ENCODE results near the gene MKI67.

Gene MKI67

GRCh38 chr10:128077155-128077875 lies 48.9 kb downstream of the MKI67 start:
- ATAC-seq (ENCODE audit: low read depth) (no peak), DNase-seq (ENCODE audit: low spot score in 2 of 2) (no peak)
- Mint-ChIP-seq H3K27ac (no peak overlapping the region), H3K4me3 (no peak overlapping the region), H3K36me3 (peaks cover 36% of the 10 kb centered on the region), H3K27me3 (no peaks in the 10 kb centered on the region), H3K9me3 (no peaks in the 10 kb centered on the region), H3K4me1 (no peaks in the 10 kb centered on the region)

- H3K4me3 Mint-ChIP-seq: no peak overlapping the region
- no peak for DNase-seq (ENCODE audit: low spot score in 2 of 2)
- no peak overlapping the region for H3K27ac Mint-ChIP-seq
- peaks cover 3% of the 10 kb centered on the region for H3K4me1 Mint-ChIP-seq
- no peak for ATAC-seq (ENCODE audit: low read depth)
- H3K36me3 Mint-ChIP-seq: peaks cover 33% of the 10 kb centered on the region
- no peaks in the 10 kb centered on the region for H3K27me3 Mint-ChIP-seq
- H3K9me3 Mint-ChIP-seq: no peaks in the 10 kb centered on the region
These were observed 51.6 kb downstream of the MKI67 start for GRCh38 chr10:128074589-128074988.

- Mint-ChIP-seq H3K9me3 (no peaks in the 10 kb centered on the region), H3K4me1 (peaks cover 6% of the 10 kb centered on the region), H3K27ac (no peak overlapping the region), H3K27me3 (no peaks in the 10 kb centered on the region), H3K36me3 (peaks cover 28% of the 10 kb centered on the region), H3K4me3 (no peak overlapping the region)
- DNase-seq (ENCODE audit: low spot score in 2 of 2) (no peak), ATAC-seq (ENCODE audit: low read depth) (no peak)
These were observed 52.3 kb downstream of the MKI67 start for GRCh38 chr10:128073890-128074289.

GRCh38 chr10:128072941-128073645 lies 53.1 kb downstream of the MKI67 start:
- no peak overlapping the region for H3K27ac Mint-ChIP-seq
- peaks cover 28% of the 10 kb centered on the region for H3K36me3 Mint-ChIP-seq
- no peak for ATAC-seq (ENCODE audit: low read depth)
- peaks cover 6% of the 10 kb centered on the region for H3K4me1 Mint-ChIP-seq
- no peak for DNase-seq (ENCODE audit: low spot score in 2 of 2)
- H3K4me3 Mint-ChIP-seq: no peak overlapping the region
- no peaks in the 10 kb centered on the region for H3K9me3 Mint-ChIP-seq
- H3K27me3 Mint-ChIP-seq: no peaks in the 10 kb centered on the region

- no peak for DNase-seq (ENCODE audit: low spot score in 2 of 2)
- Mint-ChIP-seq H3K27ac (no peak overlapping the region), H3K36me3 (peaks cover 33% of the 10 kb centered on the region), H3K9me3 (no peaks in the 10 kb centered on the region), H3K4me1 (peaks cover 10% of the 10 kb centered on the region), H3K27me3 (no peaks in the 10 kb centered on the region), H3K4me3 (no peak overlapping the region)
- ATAC-seq (ENCODE audit: low read depth): no peak
These were observed 54.2 kb downstream of the MKI67 start for GRCh38 chr10:128072046-128072445.

GRCh38 chr10:128071417-128071782 lies 54.8 kb downstream of the MKI67 start:
- no peak for ATAC-seq (ENCODE audit: low read depth)
- Mint-ChIP-seq H3K27ac (peak overlapping the region; percentile 17), H3K36me3 (peaks cover 37% of the 10 kb centered on the region), H3K4me3 (no peak overlapping the region), H3K9me3 (no peaks in the 10 kb centered on the region), H3K4me1 (peaks cover 17% of the 10 kb centered on the region), H3K27me3 (no peaks in the 10 kb centered on the region)
- DNase-seq (ENCODE audit: low spot score in 2 of 2): no peak

- H3K9me3 Mint-ChIP-seq: no peaks in the 10 kb centered on the region
- no peaks in the 10 kb centered on the region for H3K27me3 Mint-ChIP-seq
- H3K36me3 Mint-ChIP-seq: peaks cover 39% of the 10 kb centered on the region
- DNase-seq (ENCODE audit: low spot score in 2 of 2) (no peak), ATAC-seq (ENCODE audit: low read depth) (no peak)
- no peak overlapping the region for H3K4me3 Mint-ChIP-seq
- H3K4me1 Mint-ChIP-seq: peaks cover 21% of the 10 kb centered on the region
- peak overlapping the region; percentile 17 for H3K27ac Mint-ChIP-seq
These were observed 55.4 kb downstream of the MKI67 start for GRCh38 chr10:128070721-128071416.

GRCh38 chr10:128070161-128070560 lies 56.1 kb downstream of the MKI67 start:
- Mint-ChIP-seq H3K9me3 (no peaks in the 10 kb centered on the region), H3K4me3 (no peak overlapping the region), H3K27ac (no peak overlapping the region), H3K36me3 (peaks cover 35% of the 10 kb centered on the region), H3K27me3 (no peaks in the 10 kb centered on the region), H3K4me1 (peaks cover 26% of the 10 kb centered on the region)
- DNase-seq (ENCODE audit: low spot score in 2 of 2) (no peak), ATAC-seq (ENCODE audit: low read depth) (no peak)

GRCh38 chr10:128069351-128070051 lies 56.7 kb downstream of the MKI67 start:
- Mint-ChIP-seq H3K4me3 (no peak overlapping the region), H3K36me3 (peaks cover 30% of the 10 kb centered on the region), H3K27me3 (no peaks in the 10 kb centered on the region), H3K4me1 (peaks cover 33% of the 10 kb centered on the region), H3K27ac (no peak overlapping the region), H3K9me3 (no peaks in the 10 kb centered on the region)
- DNase-seq (ENCODE audit: low spot score in 2 of 2): peak; percentile 80 to 84
- peak; percentile 25 for ATAC-seq (ENCODE audit: low read depth)

GRCh38 chr10:128068398-128069285 lies 57.6 kb downstream of the MKI67 start:
- H3K4me3 Mint-ChIP-seq: no peak overlapping the region
- H3K27ac Mint-ChIP-seq: no peak overlapping the region
- DNase-seq (ENCODE audit: low spot score in 2 of 2) (peak in 1 of 2 donors; percentile 29), ATAC-seq (ENCODE audit: low read depth) (peak; percentile 15)
- H3K36me3 Mint-ChIP-seq: peaks cover 26% of the 10 kb centered on the region
- no peaks in the 10 kb centered on the region for H3K27me3 Mint-ChIP-seq
- H3K4me1 Mint-ChIP-seq: peaks cover 41% of the 10 kb centered on the region
- H3K9me3 Mint-ChIP-seq: no peaks in the 10 kb centered on the region

- no peaks in the 10 kb centered on the region for H3K27me3 Mint-ChIP-seq
- H3K27ac Mint-ChIP-seq: no peak overlapping the region
- peaks cover 49% of the 10 kb centered on the region for H3K4me1 Mint-ChIP-seq
- ATAC-seq (ENCODE audit: low read depth) (no peak), DNase-seq (ENCODE audit: low spot score in 2 of 2) (no peak)
- H3K9me3 Mint-ChIP-seq: no peaks in the 10 kb centered on the region
- H3K4me3 Mint-ChIP-seq: no peak overlapping the region
- peaks cover 19% of the 10 kb centered on the region for H3K36me3 Mint-ChIP-seq
These were observed 58.4 kb downstream of the MKI67 start for GRCh38 chr10:128067691-128068397.

GRCh38 chr10:128066870-128067382 lies 59.3 kb downstream of the MKI67 start:
- no peak for ATAC-seq (ENCODE audit: low read depth)
- no peak for DNase-seq (ENCODE audit: low spot score in 2 of 2)
- Mint-ChIP-seq H3K27ac (no peak overlapping the region), H3K36me3 (peaks cover 17% of the 10 kb centered on the region), H3K27me3 (no peaks in the 10 kb centered on the region), H3K4me1 (peaks cover 58% of the 10 kb centered on the region), H3K4me3 (no peak overlapping the region), H3K9me3 (no peaks in the 10 kb centered on the region)
